B cell (primary cell): ENCODE data around the gene ALPK3. TPM values are rescaled to one million over a fixed set of nuclear protein-coding genes. Genes with fewer than 3 reads are reported as not detected.

ENCODE experiments used
- ATAC-seq: fragments of 200-7000 bp; cut with Tn5 transposase; one replicate; pipeline ENCODE4 v1.10.0; 2021; ENCODE audit warnings: low read depth, mild to moderate bottlenecking, moderate number of reproducible peaks, moderate library complexity
- CTCF ChIA-PET: fragments of 350-600 bp; sonication (Branson Sonifier 250); formaldehyde crosslinking; loops from one replicate; lab custom pipeline; 2021; ENCODE audit warnings: antibody characterized with exemption, inconsistent platforms; lab: Charles Lee
- POLR2A ChIA-PET: fragments of 350-600 bp; sonication (Branson Sonifier 250); formaldehyde crosslinking; loops from one replicate; lab custom pipeline; 2021; ENCODE audit warnings: antibody characterized with exemption; lab: Charles Lee
- DNase-seq: peaks from one replicate; pipeline ENCODE4 v3.0.0; 2013
- H2AFZ ChIP-seq: 2 replicates; pipeline ENCODE4 v1.6.1; 2012; ENCODE audit warnings: mild to moderate bottlenecking, low read depth, low read length; ENCODE audit not compliant: insufficient read depth, poor library complexity, severe bottlenecking
- H3K27ac ChIP-seq, 2 donors: 1 replicate in 1 of 2; 2 replicates in 1 of 2; pipeline ENCODE4 v1.5.1; 2012 to 2013; ENCODE audit warnings: low read length in 2 of 2, mild to moderate bottlenecking in 2 of 2, moderate library complexity in 1 of 2
- H3K27me3 ChIP-seq, 4 experiments: fragments of 200-600 bp in 1 of 4; sonication (generic) in 1 of 4; replicated peaks in 1 of 4; 1 replicate in 2 of 4; 2 replicates in 2 of 4; pipeline versions ENCODE4 v1.6.1 to v1.7.0; 2013 to 2016; ENCODE audit warnings: low read length in 3 of 4, mild to moderate bottlenecking in 2 of 4, mixed read lengths in 1 of 4, moderate library complexity in 1 of 4; ENCODE audit not compliant: insufficient read depth in 4 of 4, control insufficient read depth in 3 of 4; ENCODE audit errors: control extremely low read depth in 1 of 4
- H3K36me3 ChIP-seq, 2 experiments: replicated peaks in 1 of 2; 1 replicate in 1 of 2; 2 replicates in 1 of 2; pipeline versions ENCODE4 v1.6.1 to v1.7.1; 2013; ENCODE audit warnings: low read length in 1 of 2; ENCODE audit not compliant: insufficient read depth in 2 of 2, control insufficient read depth in 1 of 2; ENCODE audit errors: control extremely low read depth in 1 of 2, extremely low read depth in 1 of 2
- H3K4me1 ChIP-seq, 2 donors: fragments of 200-600 bp in 1 of 2; sonication (generic) in 1 of 2; 1 replicate in 1 of 2; 2 replicates in 1 of 2; pipeline versions ENCODE4 v1.5.1 to v1.6.1; 2013 to 2017; ENCODE audit warnings: low read length in 2 of 2; ENCODE audit not compliant: control insufficient read depth in 2 of 2, insufficient read depth in 2 of 2
- H3K4me2 ChIP-seq: replicated peaks from 2 replicates; pipeline ENCODE3; 2012; ENCODE audit warnings: mild to moderate bottlenecking, low read depth, low read length; ENCODE audit not compliant: poor library complexity, severe bottlenecking
- H3K4me3 ChIP-seq, 5 experiments: fragments of 200-600 bp in 1 of 5; sonication (generic) in 1 of 5; 1 replicate in 3 of 5; 2 replicates in 2 of 5; pipeline versions ENCODE4 v1.5.1 to v1.7.0; 2011 to 2016; ENCODE audit warnings: low read length in 4 of 5, mild to moderate bottlenecking in 4 of 5, low read depth in 2 of 5, control low read depth in 1 of 5, moderate library complexity in 1 of 5; ENCODE audit not compliant: insufficient read depth in 1 of 5; ENCODE audit errors: control extremely low read depth in 1 of 5, extremely low read depth in 1 of 5
- H3K79me2 ChIP-seq: fragments of 200-600 bp; sonication (generic); one replicate; pipeline ENCODE4 v1.6.0; 2016; ENCODE audit warnings: low read length; ENCODE audit not compliant: control insufficient read depth, insufficient read depth
- H3K9ac ChIP-seq: fragments of 200-600 bp; sonication (generic); 2 replicates; pipeline ENCODE4 v1.6.1; 2017; ENCODE audit warnings: mild to moderate bottlenecking, low read length, moderate library complexity
- H3K9me3 ChIP-seq, 3 donors: one replicate each; pipeline versions ENCODE4 v1.6.1 to v1.7.1; 2013; ENCODE audit warnings: low read length in 2 of 3; ENCODE audit not compliant: control insufficient read depth in 2 of 3, insufficient read depth in 1 of 3; ENCODE audit errors: control extremely low read depth in 1 of 3
- H4K20me1 ChIP-seq: 2 replicates; pipeline ENCODE4 v1.6.0; 2012; ENCODE audit warnings: mild to moderate bottlenecking, low read length; ENCODE audit not compliant: insufficient read depth, control insufficient read depth, poor library complexity, severe bottlenecking
- H3K27ac Mint-ChIP-seq: one replicate; pipeline ENCODE4 v1.8.0; 2021; ENCODE audit warnings: mixed read lengths
- H3K27me3 Mint-ChIP-seq: one replicate; pipeline ENCODE4 v1.8.0; 2021; ENCODE audit warnings: mixed read lengths
- H3K4me1 Mint-ChIP-seq: one replicate; pipeline ENCODE4 v1.8.0; 2021; ENCODE audit warnings: mixed read lengths
- H3K4me3 Mint-ChIP-seq: one replicate; pipeline ENCODE4 v1.8.0; 2021; ENCODE audit warnings: mixed read lengths
- H3K9me3 Mint-ChIP-seq: one replicate; pipeline ENCODE4 v1.8.0; 2022; ENCODE audit warnings: mixed read lengths; ENCODE audit not compliant: insufficient read depth
- CTCF ChIP-seq: fragments of 200-600 bp; IDR thresholded peaks from one replicate; pipeline ENCODE4 v1.8.0; 2022; ENCODE audit warnings: antibody characterized with exemption, mild to moderate bottlenecking
- EZH2 ChIP-seq: IDR thresholded peaks from 2 replicates; pipeline ENCODE4 v1.6.1; 2012; ENCODE audit warnings: borderline replicate concordance, low read depth, mild to moderate bottlenecking, moderate library complexity, low read length; ENCODE audit not compliant: insufficient read depth, poor library complexity, severe bottlenecking
- WGBS: methylation state at CpG from one replicate; pipeline ENCODE4 v1.1.5; 2013; ENCODE audit warnings: missing lambda C conversion rate; ENCODE audit not compliant: insufficient coverage; 5-methylcytosine and 5-hydroxymethylcytosine counted together
- intact Hi-C: fragments of 100-400 bp; cut with micrococcal nuclease; formaldehyde crosslinking; loops from one replicate; pipeline ENCODE4 v1.10.0; 2022
- polyA plus RNA-seq: library from polyadenylated mRNA; depleted of rRNA; stranded (reverse); fragments of >200 nt; gene quantifications from 2 replicates; pipeline ENCODE4 v1.2.3, GENCODE V29; 2012
- total RNA-seq, 2 donors: library from RNA; stranded (reverse); fragments of 120-200 nt in 1 of 2; gene quantifications; 1 replicate in 1 of 2; 2 replicates in 1 of 2; pipeline versions ENCODE4 v1.2.3 to v1.2.4, GENCODE V29; 2013 to 2022

ALPK3 gene
- total and polyA plus RNA-seq, 2 donors (not counting 1 experiment from before 2014, with no cell fraction given): 0.07 to 0.15 TPM

GRCh38 chr15:84909782-84910181 is 92.6 kb downstream of the ALPK3 start:
- Histone ChIP-seq H3K27me3 (peaks cover 0 to 4% (median 0%) of the 10 kb centered on the region in 4 experiments), H3K79me2 (no peaks in the 10 kb centered on the region), H4K20me1 (no peaks in the 10 kb centered on the region), H3K4me2 (no peak overlapping the region), H3K4me1 (no peaks in the 10 kb centered on the region), H3K9me3 (peaks cover 0 to 9% (median 0%) of the 10 kb centered on the region in 3 donors), H3K27ac (no peak overlapping the region), H3K4me3 (no peak overlapping the region), H3K36me3 (no peaks in the 10 kb centered on the region), H2AFZ (no peak overlapping the region), H3K9ac (no peak overlapping the region)
- WGBS: 91% methylated on average over 4 of the region's 4 CpGs
- TF ChIP-seq CTCF (no peak), EZH2 (no peak)
- no peak overlapping the region for H3K27ac Mint-ChIP-seq
- POLR2A ChIA-PET: no interaction called here
- H3K27me3 Mint-ChIP-seq: peaks cover 1% of the 10 kb centered on the region
- H3K4me3 Mint-ChIP-seq: no peak overlapping the region
- intact Hi-C loops: no loop called here
- DNase-seq: no peak
- H3K9me3 Mint-ChIP-seq: no peaks in the 10 kb centered on the region
- no peaks in the 10 kb centered on the region for H3K4me1 Mint-ChIP-seq
- ATAC-seq: no peak
- CTCF ChIA-PET: no interaction called here

GRCh38 chr15:84910928-84911623 is 93.9 kb downstream of the ALPK3 start:
- intact Hi-C loops: no loop called here
- Mint-ChIP-seq H3K9me3 (no peaks in the 10 kb centered on the region), H3K4me3 (no peak overlapping the region), H3K27me3 (peaks cover 10% of the 10 kb centered on the region), H3K4me1 (no peaks in the 10 kb centered on the region), H3K27ac (no peak overlapping the region)
- Histone ChIP-seq H3K36me3 (no peaks in the 10 kb centered on the region), H3K27me3 (peaks cover 0 to 4% (median 0%) of the 10 kb centered on the region in 4 experiments), H3K4me1 (no peaks in the 10 kb centered on the region), H3K4me3 (no peak overlapping the region), H3K9me3 (peaks cover 0 to 9% (median 0%) of the 10 kb centered on the region in 3 donors), H3K79me2 (no peaks in the 10 kb centered on the region), H3K27ac (no peak overlapping the region), H2AFZ (no peak overlapping the region), H3K9ac (no peak overlapping the region), H3K4me2 (no peak overlapping the region), H4K20me1 (no peaks in the 10 kb centered on the region)
- DNase-seq: no peak
- CTCF ChIA-PET: interaction anchor here (0.7 kb wide), 3 partner anchors 33 to 1306 kb away, joined by 3 to 4 read pairs (median 3); no protein-coding TSS in a partner anchor
- TF ChIP-seq CTCF (no peak), EZH2 (no peak)
- POLR2A ChIA-PET: no interaction called here
- no peak for ATAC-seq
- 97% methylated on average over 13 of the region's 17 CpGs for WGBS
